Measurements from ENCODE around the gene ROBO2. TPM values are rescaled to one million over a fixed set of nuclear protein-coding genes. Genes with fewer than 3 reads are reported as not detected.

ROBO2 gene
- total RNA-seq, 6 donors from 2014 or later = 12.0 to 29.1 (median 14.0) TPM

GRCh38 chr3:77179762-77180161 lies 139.9 kb downstream of the ROBO2 start:
- Histone ChIP-seq H3K27me3 (no peaks in the 10 kb centered on the region), H3K27ac (no peak overlapping the region), H3K9me3 (no peaks in the 10 kb centered on the region), H3K4me1 (no peaks in the 10 kb centered on the region), H3K4me3 (no peak overlapping the region), H3K36me3 (no peaks in the 10 kb centered on the region)
- no peak for TF ChIP-seq EP300 (IDR thresholded peaks at IDR 0.05)
- TF ChIP-seq POLR2A (IDR thresholded peaks at IDR 0.05) = no peak
- TF ChIP-seq CTCF (IDR thresholded peaks at IDR 0.05) = no peak
- TF ChIP-seq POLR2AphosphoS5 (IDR thresholded peaks at IDR 0.05) = no peak
- ATAC-seq (ENCODE audit: low FRiP score in 2 of 2) (no peak), DNase-seq (no peak)
- WGBS, 2 donors = 49 to 51% methylated on average over 5 of the region's 5 CpGs

DNA sequence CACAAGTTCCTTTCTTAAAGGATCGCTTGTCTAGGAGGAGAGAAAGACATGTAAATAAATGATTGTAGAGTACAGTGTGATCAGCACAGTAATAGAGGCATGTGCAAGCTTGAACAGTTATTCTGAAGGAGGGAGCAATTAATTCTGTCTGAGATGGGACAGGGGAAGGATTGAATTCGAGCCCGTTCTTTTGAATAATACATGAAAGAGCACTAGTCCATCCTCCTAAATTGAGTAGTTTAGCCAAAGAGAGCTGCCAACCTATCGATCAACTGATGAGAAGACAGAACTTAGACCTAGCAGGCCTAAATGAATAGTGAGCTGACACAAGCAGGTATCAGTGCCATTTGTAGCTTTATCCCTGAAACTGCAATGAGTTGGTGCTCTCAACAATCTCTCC lies 142.4 kb downstream of the ROBO2 start:
- Histone ChIP-seq H3K27me3 (no peaks in the 10 kb centered on the region), H3K27ac (no peak overlapping the region), H3K4me3 (no peak overlapping the region), H3K9me3 (no peaks in the 10 kb centered on the region), H3K36me3 (no peaks in the 10 kb centered on the region), H3K4me1 (no peaks in the 10 kb centered on the region)
- TF ChIP-seq POLR2A (IDR thresholded peaks at IDR 0.05) (no peak), CTCF (IDR thresholded peaks at IDR 0.05) (no peak), POLR2AphosphoS5 (IDR thresholded peaks at IDR 0.05) (no peak), EP300 (IDR thresholded peaks at IDR 0.05) (no peak)
- DNase-seq (no peak), ATAC-seq (ENCODE audit: low FRiP score in 2 of 2) (no peak)
- 80 to 88% methylated on average over 4 of the region's 4 CpGs for WGBS, 2 donors

- Histone ChIP-seq H3K36me3 (no peaks in the 10 kb centered on the region), H3K27ac (no peak overlapping the region), H3K4me3 (no peak overlapping the region), H3K27me3 (no peaks in the 10 kb centered on the region), H3K9me3 (no peaks in the 10 kb centered on the region), H3K4me1 (no peaks in the 10 kb centered on the region)
- ATAC-seq (ENCODE audit: low FRiP score in 2 of 2) = no peak
- TF ChIP-seq CTCF (IDR thresholded peaks at IDR 0.05) (no peak), EP300 (IDR thresholded peaks at IDR 0.05) (no peak), POLR2AphosphoS5 (IDR thresholded peaks at IDR 0.05) (no peak), POLR2A (IDR thresholded peaks at IDR 0.05) (no peak)
- no peak for DNase-seq
- 40 to 58% methylated on average over 1 of the region's 1 CpG for WGBS, 2 donors
These were observed 146.4 kb downstream of the ROBO2 start for GRCh38 chr3:77186319-77186718.

GRCh38 chr3:77186728-77187127 lies 146.8 kb downstream of the ROBO2 start:
- Histone ChIP-seq H3K27me3 (no peaks in the 10 kb centered on the region), H3K9me3 (no peaks in the 10 kb centered on the region), H3K36me3 (no peaks in the 10 kb centered on the region), H3K4me3 (no peak overlapping the region), H3K27ac (no peak overlapping the region), H3K4me1 (no peaks in the 10 kb centered on the region)
- TF ChIP-seq POLR2AphosphoS5 (IDR thresholded peaks at IDR 0.05) (no peak), POLR2A (IDR thresholded peaks at IDR 0.05) (no peak), CTCF (IDR thresholded peaks at IDR 0.05) (no peak), EP300 (IDR thresholded peaks at IDR 0.05) (no peak)
- DNase-seq (no peak), ATAC-seq (ENCODE audit: low FRiP score in 2 of 2) (no peak)
- 22 to 24% methylated on average over 4 of the region's 4 CpGs for WGBS, 2 donors

DNA sequence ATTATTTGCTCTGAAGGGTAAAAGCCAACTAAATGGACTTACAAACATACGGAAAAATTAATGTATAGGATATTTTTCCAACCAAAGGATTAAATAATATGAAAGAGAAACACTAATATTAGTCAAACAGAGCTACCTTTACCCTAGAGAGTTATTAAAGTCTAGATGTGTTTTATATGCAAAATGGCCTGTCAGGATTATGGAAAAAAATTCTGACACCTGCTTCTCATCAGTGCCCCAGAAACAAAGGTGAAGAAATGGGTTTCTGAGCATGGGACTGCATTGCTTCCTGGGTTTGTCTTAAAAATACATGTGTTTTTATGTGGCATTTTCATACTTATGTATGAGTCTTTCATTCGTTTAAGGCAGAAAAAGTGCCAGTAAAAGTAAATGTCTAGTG lies 148.3 kb downstream of the ROBO2 start:
- ATAC-seq (ENCODE audit: low FRiP score in 2 of 2) = no peak
- TF ChIP-seq POLR2AphosphoS5 (IDR thresholded peaks at IDR 0.05) (no peak), POLR2A (IDR thresholded peaks at IDR 0.05) (no peak), EP300 (IDR thresholded peaks at IDR 0.05) (no peak), CTCF (IDR thresholded peaks at IDR 0.05) (no peak)
- Histone ChIP-seq H3K36me3 (no peaks in the 10 kb centered on the region), H3K4me3 (no peak overlapping the region), H3K4me1 (no peaks in the 10 kb centered on the region), H3K27ac (no peak overlapping the region), H3K27me3 (no peaks in the 10 kb centered on the region), H3K9me3 (no peaks in the 10 kb centered on the region)
- WGBS, 2 donors = 73 to 87% methylated on average over 2 of the region's 2 CpGs
- no peak for DNase-seq
